Adipocyte (in vitro differentiated cells): ENCODE data around the gene FAM89B.

ENCODE experiments used
- DNase-seq: peaks from one replicate; pipeline ENCODE4 v3.0.0-alpha.2; 2015; ENCODE audit warnings: low read depth
- H3K27me3 ChIP-seq: replicated peaks from 2 replicates; pipeline ENCODE4 v1.7.0; 2013; ENCODE audit warnings: mild to moderate bottlenecking, low read length, moderate library complexity; ENCODE audit not compliant: control insufficient read depth, insufficient read depth
- H3K36me3 ChIP-seq: 2 replicates; pipeline ENCODE4 v1.7.0; 2013; ENCODE audit warnings: low read length, mild to moderate bottlenecking, moderate library complexity; ENCODE audit not compliant: control insufficient read depth, insufficient read depth, severe bottlenecking
- H3K4me1 ChIP-seq: 2 replicates; pipeline ENCODE4 v1.7.0; 2013; ENCODE audit warnings: mild to moderate bottlenecking, low read length, moderate library complexity; ENCODE audit not compliant: control insufficient read depth, insufficient read depth
- H3K4me3 ChIP-seq: 2 replicates; pipeline ENCODE4 v1.7.0; 2013; ENCODE audit warnings: mild to moderate bottlenecking, low read length, moderate library complexity
- H3K9ac ChIP-seq: 2 replicates; pipeline ENCODE4 v1.7.0; 2013; ENCODE audit warnings: mild to moderate bottlenecking, low read length, moderate library complexity
- H3K9me3 ChIP-seq: 2 replicates; pipeline ENCODE4 v1.7.0; 2013; ENCODE audit warnings: mild to moderate bottlenecking, low read length, moderate library complexity; ENCODE audit not compliant: control insufficient read depth

Gene FAM89B

DNA sequence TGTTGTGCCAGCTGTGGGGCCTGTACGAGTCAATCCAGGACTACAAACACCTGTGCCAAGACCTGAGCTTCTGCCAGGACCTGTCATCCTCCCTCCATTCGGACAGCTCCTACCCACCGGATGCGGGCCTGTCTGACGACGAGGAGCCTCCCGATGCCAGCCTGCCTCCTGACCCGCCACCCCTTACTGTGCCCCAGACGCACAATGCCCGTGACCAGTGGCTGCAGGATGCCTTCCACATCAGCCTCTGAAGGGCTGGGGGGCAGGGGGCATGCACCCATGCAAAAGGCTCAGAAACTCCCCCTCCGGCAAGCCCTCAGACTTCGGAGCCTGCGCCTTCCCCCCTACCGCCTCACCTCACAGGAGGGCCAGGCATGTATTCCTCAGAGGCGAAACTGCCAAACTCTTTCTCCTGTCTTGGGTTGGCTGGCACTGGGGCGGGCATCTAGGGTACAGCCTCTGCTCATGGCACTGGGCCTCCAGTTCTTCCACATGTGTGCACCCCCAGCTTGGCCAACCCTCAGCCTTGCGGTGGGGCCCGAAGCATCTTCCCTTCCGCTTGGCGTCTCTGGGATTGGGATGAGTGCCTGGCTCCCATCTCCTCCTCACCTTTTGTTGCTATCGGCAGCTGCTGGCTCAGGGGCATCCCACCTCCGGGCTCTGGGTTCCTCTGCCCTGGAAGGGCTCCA is 1.2 kb downstream of the FAM89B start:
- Histone ChIP-seq H3K9me3 (no peaks in the 10 kb centered on the region), H3K4me3 (peak overlapping the region; percentile 100), H3K4me1 (peaks cover 64% of the 10 kb centered on the region), H3K9ac (peak overlapping the region; percentile 99), H3K36me3 (peaks cover 3% of the 10 kb centered on the region), H3K27me3 (no peaks in the 10 kb centered on the region)
- DNase-seq, result peak; percentile 32

DNA sequence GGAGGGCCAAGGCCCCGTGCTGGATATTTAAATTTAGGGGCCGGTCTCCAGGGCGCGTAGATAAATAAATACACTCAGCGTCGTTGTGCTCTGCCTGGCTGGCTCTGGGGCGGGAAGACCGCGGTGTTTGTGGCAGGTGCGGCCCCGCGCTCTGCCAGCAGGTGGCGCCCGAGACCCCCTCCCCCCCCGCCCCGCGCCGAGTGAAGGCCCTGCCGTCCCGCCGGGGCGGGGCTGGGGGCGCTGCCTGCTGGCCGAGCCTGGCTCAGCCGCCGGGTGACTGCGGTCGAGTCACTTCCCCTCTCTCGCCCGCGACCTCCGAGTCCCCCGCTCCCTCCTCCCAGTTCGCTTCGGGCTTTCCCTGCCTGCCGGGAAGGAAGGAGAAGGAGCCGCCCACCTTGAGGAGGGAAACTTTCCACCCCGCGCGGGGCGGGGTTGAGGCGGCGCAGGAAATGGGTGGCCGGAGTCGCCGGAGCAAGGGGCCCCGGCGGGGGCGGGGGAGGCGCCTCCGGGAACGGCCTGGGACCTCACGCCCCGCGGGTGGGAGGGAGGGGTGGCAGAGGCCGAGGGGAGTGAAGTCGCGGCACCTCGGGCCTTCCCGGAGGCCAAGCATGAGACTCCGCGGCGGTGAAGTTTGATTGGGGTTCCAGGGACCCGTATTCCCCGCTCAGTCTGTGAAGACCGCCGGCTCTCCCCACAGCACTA is 1.9 kb downstream of the FAM89B start:
- DNase-seq, result peak; percentile 94
- Histone ChIP-seq H3K9ac (peak overlapping the region; percentile 99), H3K27me3 (no peaks in the 10 kb centered on the region), H3K9me3 (no peaks in the 10 kb centered on the region), H3K36me3 (peaks cover 3% of the 10 kb centered on the region), H3K4me3 (peak overlapping the region; percentile 100), H3K4me1 (peaks cover 56% of the 10 kb centered on the region)

DNA sequence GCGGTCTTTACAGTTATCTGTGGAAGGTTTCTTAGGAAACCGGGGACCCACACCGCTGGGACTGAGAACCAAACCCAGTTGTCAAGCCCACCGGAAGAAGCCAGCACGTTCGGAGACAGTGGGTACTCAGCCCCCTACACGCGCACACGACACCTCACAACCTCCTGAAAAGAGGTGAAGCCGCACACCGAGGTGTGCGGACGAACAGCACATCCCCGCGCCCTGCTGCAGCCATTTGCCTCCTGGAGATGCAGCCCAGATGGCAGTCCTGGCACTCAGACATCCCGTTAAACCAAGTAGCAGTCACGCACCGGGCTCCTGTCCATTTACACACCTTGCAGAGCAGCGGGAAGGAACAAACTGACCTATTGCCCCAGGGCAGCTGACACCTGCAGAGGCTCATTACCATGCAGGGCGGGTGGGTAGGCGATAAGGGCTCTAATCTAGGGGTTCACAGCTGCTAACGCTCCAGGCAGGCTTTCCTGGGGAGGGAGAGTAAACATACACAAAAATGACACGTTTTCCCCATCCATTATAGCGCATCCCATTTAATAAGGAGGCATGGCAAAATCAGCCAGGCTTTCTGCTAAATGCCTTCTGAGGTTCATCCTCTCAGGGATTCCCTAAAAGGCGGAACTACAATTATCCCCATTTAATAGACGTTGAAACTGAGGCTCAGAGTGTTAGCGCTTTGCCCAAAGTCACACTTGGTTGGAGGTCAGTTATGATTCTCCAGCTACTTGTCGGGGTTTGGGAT is 2.7 kb downstream of the FAM89B start:
- DNase-seq, result peak; percentile 27
- peaks cover 8% of the 10 kb centered on the region for H3K36me3 ChIP-seq
- H3K9ac ChIP-seq, result peak overlapping the region; percentile 89
- H3K4me1 ChIP-seq, result peaks cover 53% of the 10 kb centered on the region
- H3K27me3 ChIP-seq, result no peaks in the 10 kb centered on the region
- H3K4me3 ChIP-seq, result peak overlapping the region; percentile 80
- no peaks in the 10 kb centered on the region for H3K9me3 ChIP-seq

DNA sequence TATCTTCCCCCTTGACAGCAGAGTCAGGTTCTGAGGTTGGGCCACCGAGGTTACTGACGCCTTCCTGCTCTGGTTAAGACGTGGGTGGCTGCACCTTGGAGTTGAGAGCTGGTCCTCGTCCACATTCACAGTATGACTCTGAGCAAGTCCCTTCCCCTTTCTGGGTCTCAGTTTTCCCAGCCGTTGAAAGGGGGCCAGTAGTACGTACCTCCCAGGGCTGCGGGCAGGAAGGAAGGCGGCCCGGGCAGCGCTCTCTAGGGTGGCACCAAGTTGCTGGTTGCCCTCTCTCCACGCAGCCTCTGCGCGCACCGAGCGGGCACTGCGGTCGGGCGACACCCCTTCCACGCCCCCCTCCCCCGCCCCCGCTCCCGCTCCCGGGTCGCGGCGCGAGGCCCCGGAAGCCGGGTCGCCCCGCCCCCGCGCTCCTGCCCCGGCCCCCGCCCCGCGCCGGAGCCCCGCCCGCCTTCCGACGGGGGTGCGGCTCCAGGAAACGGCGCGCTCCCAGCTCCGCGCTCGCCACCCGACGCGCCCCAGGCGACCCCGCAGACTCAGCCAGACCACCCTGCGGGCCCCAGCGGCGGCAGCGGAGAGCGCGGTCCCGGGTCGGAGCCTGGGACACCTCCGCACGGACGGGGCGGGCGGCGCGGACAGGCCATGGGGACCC is 3.4 kb downstream of the FAM89B start, which contains the start of gene EHBP1L1:
TSS of gene EHBP1L1 (plus strand) at position 486 of the 664 bp plus-strand sequence. CDS start 250 bp downstream, outside the sequence.
- H3K4me1 ChIP-seq, result peaks cover 53% of the 10 kb centered on the region
- peak within 1 kb of the TSS; percentile 89 for H3K9ac ChIP-seq
- peak within 1 kb of the TSS; percentile 83 for H3K4me3 ChIP-seq
- peaks cover 11% of the 10 kb centered on the region for H3K36me3 ChIP-seq
- H3K27me3 ChIP-seq, result no peaks in the 10 kb centered on the region
- no peaks in the 10 kb centered on the region for H3K9me3 ChIP-seq
- DNase-seq, result peak; percentile 76

DNA sequence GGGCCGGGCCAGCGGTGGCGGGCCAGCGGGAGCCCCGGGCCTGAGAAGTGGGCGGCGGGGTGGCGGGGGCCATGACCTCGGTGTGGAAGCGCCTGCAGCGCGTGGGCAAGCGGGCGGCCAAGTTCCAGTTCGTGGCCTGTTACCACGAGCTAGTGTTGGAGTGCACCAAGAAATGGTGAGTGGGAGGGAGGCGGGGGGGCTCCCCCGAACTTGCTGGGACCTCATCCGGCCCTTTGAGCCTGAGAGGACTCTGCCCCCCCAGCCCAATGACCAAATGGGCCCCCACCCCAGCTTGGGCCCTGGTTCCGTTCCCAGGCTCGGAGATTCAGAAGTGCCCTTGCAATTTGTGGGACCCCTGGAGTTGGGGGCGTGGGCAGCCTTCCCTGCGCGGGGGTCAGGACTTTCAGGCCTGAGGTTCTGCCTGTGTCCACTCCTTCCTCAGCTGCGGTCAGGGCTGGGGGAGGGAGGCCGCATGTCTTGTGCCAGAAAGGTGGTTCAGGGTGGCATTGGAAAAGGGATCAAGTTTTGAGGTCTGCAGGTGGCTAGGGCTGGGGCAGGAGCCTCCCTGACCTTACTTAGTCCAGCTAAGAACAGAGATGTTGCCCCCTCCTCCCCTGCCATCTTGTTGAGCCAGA is 4.0 kb downstream of the FAM89B start:
- peaks cover 11% of the 10 kb centered on the region for H3K36me3 ChIP-seq
- no peaks in the 10 kb centered on the region for H3K9me3 ChIP-seq
- peak overlapping the region; percentile 83 for H3K9ac ChIP-seq
- no peaks in the 10 kb centered on the region for H3K27me3 ChIP-seq
- H3K4me1 ChIP-seq, result peaks cover 47% of the 10 kb centered on the region
- peak overlapping the region; percentile 83 for H3K4me3 ChIP-seq
- no peak for DNase-seq

DNA sequence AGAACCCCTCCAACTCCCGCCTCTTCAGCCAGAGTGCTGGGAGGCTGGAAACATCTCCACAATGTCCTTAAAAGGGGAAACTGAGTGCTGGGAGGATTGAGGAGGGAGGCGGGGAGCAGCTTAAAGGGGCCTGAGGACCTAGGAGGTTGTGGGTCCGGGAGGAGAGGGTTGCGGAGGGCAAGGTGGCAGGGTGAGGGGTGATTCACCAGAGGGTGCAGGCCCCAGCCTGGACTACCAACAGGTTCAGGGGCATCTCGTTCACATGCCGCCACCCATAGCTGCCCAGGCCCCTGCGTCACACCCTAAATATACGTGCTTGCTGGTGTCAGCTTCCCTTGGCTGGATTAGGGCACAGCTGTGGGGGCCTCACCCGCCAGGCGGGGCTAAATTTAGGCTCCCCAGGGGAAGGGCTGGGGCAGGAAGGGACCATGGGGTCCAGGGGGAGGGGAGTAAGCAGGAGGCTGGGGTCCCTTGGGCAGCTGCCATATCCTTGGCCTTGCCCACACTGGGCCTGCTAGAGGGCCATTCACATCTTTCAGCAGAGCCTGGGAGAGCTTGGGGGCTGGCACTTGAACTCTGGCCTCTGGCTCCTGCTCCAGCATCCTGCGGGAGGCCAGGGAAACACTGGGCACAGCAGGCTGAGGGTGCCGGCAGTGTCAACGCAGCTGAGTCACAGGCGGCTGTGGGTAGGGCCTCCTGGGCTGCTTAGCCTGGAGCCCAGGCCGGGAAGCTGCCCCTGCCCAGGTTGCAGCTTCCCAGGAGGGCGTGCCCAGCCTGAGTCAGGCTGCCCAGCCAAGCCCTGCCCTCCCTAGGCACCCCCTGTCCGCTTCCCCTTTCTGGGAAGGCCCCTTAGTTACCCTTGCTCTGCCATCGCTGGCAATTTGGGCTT is 4.8 kb downstream of the FAM89B start:
- Histone ChIP-seq H3K4me1 (peaks cover 40% of the 10 kb centered on the region), H3K36me3 (peaks cover 13% of the 10 kb centered on the region), H3K9ac (peak overlapping the region; percentile 83), H3K9me3 (no peaks in the 10 kb centered on the region), H3K4me3 (peak overlapping the region; percentile 83), H3K27me3 (no peaks in the 10 kb centered on the region)
- DNase-seq, result peak; percentile 74

DNA sequence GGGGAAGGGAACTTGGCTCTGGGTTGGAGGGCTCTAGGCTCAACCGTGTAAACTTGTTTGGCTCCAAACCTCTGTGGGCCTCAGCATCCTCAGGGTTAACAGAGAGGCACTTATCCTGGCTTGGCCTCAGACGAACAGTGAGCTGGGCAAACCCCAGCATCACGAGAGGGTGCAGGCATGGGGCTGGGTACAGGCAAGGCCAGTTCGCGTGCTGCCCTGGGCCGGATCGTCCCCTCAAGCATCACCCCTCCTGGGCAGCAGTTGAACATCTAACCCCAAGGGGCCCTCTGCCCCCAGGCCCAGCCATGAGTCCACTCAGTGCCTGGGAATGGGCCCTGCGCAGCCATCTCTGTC is 5.4 kb downstream of the FAM89B start:
- no peak for DNase-seq
- Histone ChIP-seq H3K4me3 (peak overlapping the region; percentile 83), H3K9me3 (no peaks in the 10 kb centered on the region), H3K36me3 (peaks cover 13% of the 10 kb centered on the region), H3K4me1 (peaks cover 40% of the 10 kb centered on the region), H3K27me3 (no peaks in the 10 kb centered on the region), H3K9ac (peak overlapping the region; percentile 83)

DNA sequence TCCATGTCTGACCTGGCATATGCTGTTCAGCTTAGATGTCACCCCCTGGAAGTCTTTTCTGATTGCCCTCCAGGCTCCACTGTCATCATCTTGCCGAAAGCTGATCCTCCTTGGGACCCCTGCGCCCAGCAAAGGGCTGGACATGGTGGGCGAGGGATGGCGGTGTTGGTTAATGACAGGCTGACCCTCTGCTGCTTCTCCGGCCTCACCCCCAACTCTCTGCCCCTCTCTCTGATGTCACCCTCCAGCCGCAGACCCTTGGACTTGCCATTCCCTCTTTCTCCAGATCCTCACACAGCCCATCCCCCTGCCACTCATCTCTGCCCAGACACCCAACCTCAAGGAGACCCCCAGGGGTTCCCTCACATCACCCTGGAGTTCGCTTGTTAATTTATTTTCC is 5.8 kb downstream of the FAM89B start:
- Histone ChIP-seq H3K36me3 (peaks cover 13% of the 10 kb centered on the region), H3K27me3 (no peaks in the 10 kb centered on the region), H3K4me3 (no peak overlapping the region), H3K4me1 (peaks cover 40% of the 10 kb centered on the region), H3K9ac (peak overlapping the region; percentile 83), H3K9me3 (no peaks in the 10 kb centered on the region)
- DNase-seq, result no peak

DNA sequence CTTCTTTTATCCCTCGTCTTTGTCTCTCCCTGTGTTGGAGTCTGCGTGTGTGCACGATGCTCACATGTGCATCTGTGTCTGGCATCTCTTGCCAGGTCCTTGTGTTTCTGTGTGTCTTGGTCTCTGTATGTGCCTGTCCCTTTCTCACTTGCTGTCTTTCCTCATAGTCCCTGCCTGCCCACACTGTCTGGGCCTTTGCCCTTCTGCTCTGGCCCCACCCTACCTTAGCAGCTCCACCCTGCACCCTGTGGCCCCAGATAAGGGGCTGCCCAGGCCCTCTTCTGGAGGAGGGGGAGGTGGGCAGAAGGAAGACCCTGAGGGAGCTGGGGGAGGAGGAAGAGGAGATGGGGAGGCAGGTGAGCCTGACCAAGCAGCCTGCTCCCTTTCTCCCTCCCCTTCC is 6.3 kb downstream of the FAM89B start:
- no peaks in the 10 kb centered on the region for H3K9me3 ChIP-seq
- peaks cover 13% of the 10 kb centered on the region for H3K36me3 ChIP-seq
- no peaks in the 10 kb centered on the region for H3K27me3 ChIP-seq
- H3K4me3 ChIP-seq, result no peak overlapping the region
- H3K9ac ChIP-seq, result peak overlapping the region; percentile 83
- no peak for DNase-seq
- peaks cover 35% of the 10 kb centered on the region for H3K4me1 ChIP-seq

DNA sequence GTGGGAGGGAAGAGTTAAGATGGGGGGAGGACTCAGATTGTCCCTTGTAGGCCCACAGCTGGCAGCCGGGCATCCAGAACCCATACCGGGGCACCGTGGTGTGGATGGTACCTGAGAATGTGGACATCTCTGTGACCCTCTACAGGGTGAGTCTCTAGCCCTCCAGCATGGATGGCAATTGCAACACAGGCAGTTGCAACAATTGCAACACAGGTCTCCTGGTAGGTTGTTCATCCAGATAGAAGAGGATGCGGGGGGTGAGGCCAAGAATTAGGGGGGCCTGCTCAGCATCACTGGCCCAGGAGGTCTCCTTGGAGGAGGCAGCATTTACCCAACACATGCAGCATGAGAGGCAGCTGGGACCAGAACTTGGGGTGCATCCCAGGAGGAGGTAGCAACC is 7.0 kb downstream of the FAM89B start:
- no peaks in the 10 kb centered on the region for H3K27me3 ChIP-seq

More for the DNA sequence above, 7.0 kb downstream of the FAM89B start:
- H3K9me3 ChIP-seq, result no peaks in the 10 kb centered on the region
- no peak overlapping the region for H3K4me3 ChIP-seq
- no peak overlapping the region for H3K9ac ChIP-seq
- peak; percentile 42 for DNase-seq
- peaks cover 32% of the 10 kb centered on the region for H3K4me1 ChIP-seq
- peaks cover 18% of the 10 kb centered on the region for H3K36me3 ChIP-seq
